ENCODE results near the gene SGMS1.

- TF ChIP-seq, protein P1, sequence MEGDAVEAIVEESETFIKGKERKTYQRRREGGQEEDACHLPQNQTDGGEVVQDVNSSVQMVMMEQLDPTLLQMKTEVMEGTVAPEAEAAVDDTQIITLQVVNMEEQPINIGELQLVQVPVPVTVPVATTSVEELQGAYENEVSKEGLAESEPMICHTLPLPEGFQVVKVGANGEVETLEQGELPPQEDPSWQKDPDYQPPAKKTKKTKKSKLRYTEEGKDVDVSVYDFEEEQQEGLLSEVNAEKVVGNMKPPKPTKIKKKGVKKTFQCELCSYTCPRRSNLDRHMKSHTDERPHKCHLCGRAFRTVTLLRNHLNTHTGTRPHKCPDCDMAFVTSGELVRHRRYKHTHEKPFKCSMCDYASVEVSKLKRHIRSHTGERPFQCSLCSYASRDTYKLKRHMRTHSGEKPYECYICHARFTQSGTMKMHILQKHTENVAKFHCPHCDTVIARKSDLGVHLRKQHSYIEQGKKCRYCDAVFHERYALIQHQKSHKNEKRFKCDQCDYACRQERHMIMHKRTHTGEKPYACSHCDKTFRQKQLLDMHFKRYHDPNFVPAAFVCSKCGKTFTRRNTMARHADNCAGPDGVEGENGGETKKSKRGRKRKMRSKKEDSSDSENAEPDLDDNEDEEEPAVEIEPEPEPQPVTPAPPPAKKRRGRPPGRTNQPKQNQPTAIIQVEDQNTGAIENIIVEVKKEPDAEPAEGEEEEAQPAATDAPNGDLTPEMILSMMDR (IDR thresholded peaks at IDR 0.05; ENCODE audit: insufficient read depth, low read depth, low read length), result no peak
- TF ChIP-seq EZH2 (IDR thresholded peaks at IDR 0.05; ENCODE audit: insufficient read depth, low read length), result no peak
Observed at GRCh38 chr10:50607356-50607925, 16.3 kb downstream of the SGMS1 start.
